Esophagus muscularis mucosa (tissue), 4 donors: ENCODE measurements around the gene BRI3. TPM values are rescaled to one million over a fixed set of nuclear protein-coding genes. Genes with fewer than 3 reads are reported as not detected.

Experiments
- DNase-seq: peaks from one replicate; pipeline ENCODE4 v3.0.0-alpha.2; 2017; ENCODE audit errors: extremely low spot score
- H3K27ac ChIP-seq, 4 donors: fragments of 200-600 bp; sonication (generic); replicated peaks in 1 of 4; 1 replicate in 3 of 4; 2 replicates in 1 of 4; pipeline ENCODE4 v1.5.1; 2016 to 2019; ENCODE audit warnings: mild to moderate bottlenecking in 1 of 4
- H3K27me3 ChIP-seq, 4 donors: fragments of 200-600 bp; sonication (generic); one replicate each; pipeline versions ENCODE4 v1.5.1 to v1.6.0; 2016 to 2019
- H3K36me3 ChIP-seq, 4 donors: fragments of 200-600 bp; sonication (generic); one replicate each; pipeline ENCODE4 v1.5.1; 2016 to 2019
- H3K4me1 ChIP-seq, 4 donors: fragments of 200-600 bp; sonication (generic); one replicate each; pipeline ENCODE4 v1.5.1; 2016 to 2019
- H3K4me3 ChIP-seq, 4 donors: fragments of 200-600 bp; sonication (generic); 1 replicate in 2 of 4; 2 replicates in 2 of 4; pipeline ENCODE4 v1.5.1; 2016 to 2019; ENCODE audit warnings: mild to moderate bottlenecking in 4 of 4, moderate library complexity in 1 of 4
- H3K9me3 ChIP-seq, 4 donors: fragments of 200-600 bp; sonication (generic); 1 replicate in 3 of 4; 2 replicates in 1 of 4; pipeline ENCODE4 v1.5.1; 2016 to 2019
- CTCF ChIP-seq, 3 experiments: fragments of 200-600 bp in 2 of 3; fragments of 450-650 bp in 1 of 3; sonication (generic) in 2 of 3; IDR thresholded peaks; one replicate each; pipeline ENCODE4 v1.5.1; 2017 to 2019; ENCODE audit warnings: antibody characterized with exemption in 3 of 3, mild to moderate bottlenecking in 2 of 3, moderate library complexity in 1 of 3
- EP300 ChIP-seq: sonication (generic); formaldehyde crosslinking; IDR thresholded peaks from one replicate; pipeline ENCODE4 v1.6.1; 2017; ENCODE audit warnings: antibody characterized with exemption
- POLR2A ChIP-seq: fragments of 450-650 bp; IDR thresholded peaks from one replicate; pipeline ENCODE4 v1.6.1; 2017; ENCODE audit warnings: antibody characterized with exemption, moderate library complexity, mild to moderate bottlenecking, low read depth
- POLR2AphosphoS5 ChIP-seq, 2 donors: sonication (generic); formaldehyde crosslinking; IDR thresholded peaks; one replicate each; pipeline ENCODE4 v1.6.1; 2017; ENCODE audit warnings: antibody characterized with exemption in 2 of 2
- WGBS: methylation state at CpG from one replicate; pipeline ENCODE4 v1.1.5; 2018; 5-methylcytosine and 5-hydroxymethylcytosine counted together
- intact Hi-C: fragments of 100-400 bp; cut with DNase I; formaldehyde crosslinking; loops from one replicate; pipeline ENCODE4 v1.15.1; 2023
- total RNA-seq, 4 donors: library from RNA; depleted of rRNA; stranded (reverse); fragments of >200 nt; gene quantifications; one replicate each; pipeline versions ENCODE4 v1.1.0 to v1.2.1, GENCODE V29; 2016

Gene BRI3
- total RNA-seq, 4 donors from 2014 or later: 34.5 to 74.7 (median 55.3) TPM

DNA sequence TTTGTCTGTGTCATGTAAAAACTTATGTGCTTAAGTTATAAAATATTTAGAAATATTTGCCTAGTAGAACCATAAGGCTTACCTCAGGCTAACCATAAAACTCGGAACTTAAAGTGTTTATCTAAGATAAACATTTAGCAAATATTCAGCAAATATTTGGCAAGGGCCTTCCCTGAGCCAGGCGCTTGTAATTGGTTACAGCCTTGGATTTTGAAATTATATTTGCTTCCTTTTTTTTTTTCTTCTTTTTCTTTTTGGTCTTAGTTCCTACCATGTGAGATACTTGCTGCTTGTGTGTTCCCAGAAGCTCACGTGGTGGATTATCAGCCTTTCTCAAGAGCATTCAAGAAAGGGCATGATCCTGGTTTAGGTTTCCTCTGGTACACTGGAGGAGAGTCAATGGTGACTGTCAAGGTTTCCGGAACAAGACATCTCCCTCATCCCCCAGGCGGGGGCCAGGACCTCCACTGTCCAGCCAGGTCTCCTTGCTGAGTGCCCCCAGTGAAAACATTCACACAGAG, 5.2 kb upstream of the BRI3 start:
- Histone ChIP-seq H3K4me3 (no peak overlapping the region), H3K27me3 (no peaks in the 10 kb centered on the region), H3K36me3 (no peaks in the 10 kb centered on the region), H3K4me1 (peaks cover 17 to 23% (median 18%) of the 10 kb centered on the region in 4 donors), H3K27ac (peak overlapping the region; percentile 32 to 71 (median 56)), H3K9me3 (no peaks in the 10 kb centered on the region)
- WGBS: 51% methylated on average over 5 of the region's 5 CpGs
- no peak for DNase-seq
- intact Hi-C loops: no loop called here
- TF ChIP-seq POLR2AphosphoS5 (IDR thresholded peaks at IDR 0.05): peak in 1 of 2 donors; percentile 32
- TF ChIP-seq CTCF (IDR thresholded peaks at IDR 0.05): no peak
- TF ChIP-seq POLR2A: no peak
- no peak for TF ChIP-seq EP300

GRCh38 chr7:98278408-98278807, 3.1 kb upstream of the BRI3 start:
- intact Hi-C loops: no loop called here
- H3K27ac ChIP-seq: no peak overlapping the region
- DNase-seq: no peak
- TF ChIP-seq EP300: no peak
- TF ChIP-seq POLR2A: no peak
- no peak for TF ChIP-seq CTCF (IDR thresholded peaks at IDR 0.05)
- TF ChIP-seq POLR2AphosphoS5 (IDR thresholded peaks at IDR 0.05): no peak
- H3K27me3 ChIP-seq: no peaks in the 10 kb centered on the region
- 94% methylated on average over 5 of the region's 5 CpGs for WGBS
- no peak overlapping the region for H3K4me3 ChIP-seq
- peaks cover 22 to 38% (median 32%) of the 10 kb centered on the region in 4 donors for H3K4me1 ChIP-seq
- H3K9me3 ChIP-seq: no peaks in the 10 kb centered on the region
- H3K36me3 ChIP-seq: peaks cover 0 to under 1% (median 0%) of the 10 kb centered on the region in 4 donors

GRCh38 chr7:98278936-98279335, 2.5 kb upstream of the BRI3 start:
- no peaks in the 10 kb centered on the region for H3K27me3 ChIP-seq
- WGBS: 76% methylated on average over 3 of the region's 4 CpGs
- H3K36me3 ChIP-seq: peaks cover 0 to 5% (median 0%) of the 10 kb centered on the region in 4 donors
- H3K9me3 ChIP-seq: no peaks in the 10 kb centered on the region
- peaks cover 28 to 43% (median 37%) of the 10 kb centered on the region in 4 donors for H3K4me1 ChIP-seq
- TF ChIP-seq POLR2AphosphoS5 (IDR thresholded peaks at IDR 0.05) (no peak), EP300 (no peak), POLR2A (no peak), CTCF (IDR thresholded peaks at IDR 0.05) (no peak)
- no peak overlapping the region for H3K4me3 ChIP-seq
- no peak for DNase-seq
- H3K27ac ChIP-seq: no peak overlapping the region
- intact Hi-C loops: no loop called here

DNA sequence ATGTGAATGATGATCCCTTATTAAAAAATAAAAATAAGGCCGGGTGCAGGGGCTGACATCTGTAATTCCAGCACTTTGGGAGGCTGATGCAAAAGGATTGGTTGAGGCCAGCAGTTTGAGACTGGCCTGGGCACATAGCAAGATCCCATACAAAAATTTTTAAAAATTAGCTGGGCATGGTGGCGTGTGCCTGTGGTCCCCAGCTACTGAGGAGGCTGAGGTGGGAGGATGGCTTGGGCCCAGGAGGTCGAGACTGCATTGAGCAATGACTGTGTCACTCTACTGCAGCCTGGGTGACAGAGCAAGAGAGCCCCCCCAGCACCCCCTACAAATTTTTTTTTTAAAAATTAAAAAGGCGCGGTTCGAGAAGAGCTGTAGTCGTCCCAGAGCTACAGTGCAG, 1.2 kb upstream of the BRI3 start:
- Histone ChIP-seq H3K9me3 (no peaks in the 10 kb centered on the region), H3K27ac (peak overlapping the region; percentile 89 to 97 (median 95)), H3K4me1 (peaks cover 41 to 57% (median 51%) of the 10 kb centered on the region in 4 donors), H3K4me3 (peak overlapping the region; percentile 87 to 100 (median 100)), H3K27me3 (no peaks in the 10 kb centered on the region), H3K36me3 (peaks cover 0 to 7% (median 0%) of the 10 kb centered on the region in 4 donors)
- DNase-seq: no peak
- TF ChIP-seq POLR2AphosphoS5 (IDR thresholded peaks at IDR 0.05) (no peak), POLR2A (no peak), EP300 (no peak), CTCF (IDR thresholded peaks at IDR 0.05) (no peak)
- 56% methylated on average over 7 of the region's 7 CpGs for WGBS
- intact Hi-C loops: loop anchor here (5.0 kb wide), 1 partner anchor 33 kb away; no protein-coding TSS in a partner anchor
